ENCODE data around the gene PTGS2.
"Not testable (repeated sequence)": the region's sequence is repeated elsewhere in the genome, so short reads cannot be mapped to it uniquely, and the experiment has no call there.

Gene PTGS2

GRCh38 chr1:186670297-186671135 lies 9.7 kb downstream of the PTGS2 start:
- no peak for DNase-seq (ENCODE audit: low read depth)

GRCh38 chr1:186669784-186670183 lies 10.4 kb downstream of the PTGS2 start:
- not testable (repeated sequence) for DNase-seq (ENCODE audit: low read depth)

- DNase-seq (ENCODE audit: low read depth), result not testable (repeated sequence)
Measured at GRCh38 chr1:186664217-186664616, 16.0 kb downstream of the PTGS2 start.

- DNase-seq (ENCODE audit: low read depth), result no peak
Measured at GRCh38 chr1:186662752-186663151, 17.5 kb downstream of the PTGS2 start.

- DNase-seq (ENCODE audit: low read depth), result no peak
Measured at GRCh38 chr1:186659890-186660341, 20.3 kb downstream of the PTGS2 start.

GRCh38 chr1:186658999-186659398 lies 21.2 kb downstream of the PTGS2 start:
- no peak for DNase-seq (ENCODE audit: low read depth)

GRCh38 chr1:186657481-186657880 lies 22.7 kb downstream of the PTGS2 start:
- no peak for DNase-seq (ENCODE audit: low read depth)

GRCh38 chr1:186655876-186656275 lies 24.3 kb downstream of the PTGS2 start:
- DNase-seq (ENCODE audit: low read depth), result no peak

GRCh38 chr1:186654741-186655140 lies 25.5 kb downstream of the PTGS2 start:
- DNase-seq (ENCODE audit: low read depth), result no peak

GRCh38 chr1:186653312-186653711 lies 26.9 kb downstream of the PTGS2 start:
- no peak for DNase-seq (ENCODE audit: low read depth)

GRCh38 chr1:186648613-186649012 lies 31.6 kb downstream of the PTGS2 start:
- no peak for DNase-seq (ENCODE audit: low read depth)

GRCh38 chr1:186647985-186648384 lies 32.2 kb downstream of the PTGS2 start:
- DNase-seq (ENCODE audit: low read depth), result not testable (repeated sequence)

GRCh38 chr1:186643614-186644013 lies 36.6 kb downstream of the PTGS2 start:
- DNase-seq (ENCODE audit: low read depth), result no peak

GRCh38 chr1:186637567-186637966 lies 42.7 kb downstream of the PTGS2 start:
- DNase-seq (ENCODE audit: low read depth), result not testable (repeated sequence)

- no peak for DNase-seq (ENCODE audit: low read depth)
Measured at GRCh38 chr1:186636786-186637185, 43.4 kb downstream of the PTGS2 start.

- no peak for DNase-seq (ENCODE audit: low read depth)
Measured at GRCh38 chr1:186634511-186634910, 45.7 kb downstream of the PTGS2 start.

GRCh38 chr1:186633116-186633515 lies 47.1 kb downstream of the PTGS2 start:
- DNase-seq (ENCODE audit: low read depth), result no peak

- DNase-seq (ENCODE audit: low read depth), result no peak
Measured at GRCh38 chr1:186629341-186629740, 50.9 kb downstream of the PTGS2 start.

GRCh38 chr1:186628910-186629309 lies 51.3 kb downstream of the PTGS2 start:
- DNase-seq (ENCODE audit: low read depth), result no peak

GRCh38 chr1:186627019-186627418 lies 53.2 kb downstream of the PTGS2 start:
- DNase-seq (ENCODE audit: low read depth), result no peak

GRCh38 chr1:186626356-186626932 lies 53.8 kb downstream of the PTGS2 start:
- no peak for DNase-seq (ENCODE audit: low read depth)

- DNase-seq (ENCODE audit: low read depth), result no peak
Measured at GRCh38 chr1:186623551-186623950, 56.7 kb downstream of the PTGS2 start.
